Measurements from ENCODE around the gene IFT22.
A peak's percentile ranks its signal among the peaks of the same experiment; 100 is the strongest.
"Not testable (repeated sequence)": the region's sequence is repeated elsewhere in the genome, so short reads cannot be mapped to it uniquely, and the experiment has no call there.

Gene IFT22

DNA sequence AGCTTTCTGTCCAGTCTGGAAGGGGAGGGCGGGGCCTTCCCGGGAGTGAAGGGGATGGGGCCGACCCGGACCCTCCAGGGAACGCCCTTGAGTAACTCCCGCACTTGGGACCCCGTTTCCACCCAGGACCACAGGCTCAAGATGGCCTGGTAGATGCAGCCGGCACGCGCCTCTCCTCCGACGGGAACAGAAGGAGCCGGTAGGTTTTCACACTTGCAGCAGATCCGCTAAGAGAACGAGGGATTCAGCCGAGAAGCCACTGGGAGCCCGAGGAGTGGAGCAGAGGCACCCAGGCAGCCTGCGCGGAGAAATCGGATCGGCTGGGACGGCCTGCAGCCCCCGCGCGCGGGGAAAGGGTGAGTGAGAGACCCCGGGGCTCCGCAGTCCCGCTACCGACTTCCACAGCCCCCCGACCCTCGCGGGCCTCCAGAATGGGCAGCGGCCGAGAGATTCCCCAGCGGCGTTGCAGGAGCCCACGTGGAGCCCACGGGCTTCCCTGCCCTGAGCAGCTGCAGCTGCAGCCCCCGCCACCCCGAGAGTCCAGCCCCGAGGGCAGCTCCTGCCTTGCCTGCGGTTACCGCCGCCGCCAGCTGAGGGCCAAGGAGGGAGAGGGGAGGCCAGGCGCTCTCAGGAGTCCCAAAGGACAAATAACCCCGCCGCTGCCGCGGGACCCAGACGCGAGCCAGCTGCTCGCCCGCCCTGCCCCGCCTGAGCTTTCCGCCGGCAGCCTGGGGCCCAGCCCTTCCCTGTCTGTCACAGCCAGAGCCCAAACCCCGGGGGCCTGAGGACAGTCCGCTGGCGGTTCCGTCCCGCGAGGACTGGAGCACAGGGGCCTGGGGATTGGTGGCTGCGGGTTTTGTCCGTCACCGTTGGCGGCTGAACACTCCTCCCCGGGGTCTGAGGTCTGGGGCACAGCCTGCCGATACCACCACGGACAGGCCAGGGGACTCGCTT, 21.8 kb downstream of the IFT22 start:
- TF ChIP-seq, protein P1, sequence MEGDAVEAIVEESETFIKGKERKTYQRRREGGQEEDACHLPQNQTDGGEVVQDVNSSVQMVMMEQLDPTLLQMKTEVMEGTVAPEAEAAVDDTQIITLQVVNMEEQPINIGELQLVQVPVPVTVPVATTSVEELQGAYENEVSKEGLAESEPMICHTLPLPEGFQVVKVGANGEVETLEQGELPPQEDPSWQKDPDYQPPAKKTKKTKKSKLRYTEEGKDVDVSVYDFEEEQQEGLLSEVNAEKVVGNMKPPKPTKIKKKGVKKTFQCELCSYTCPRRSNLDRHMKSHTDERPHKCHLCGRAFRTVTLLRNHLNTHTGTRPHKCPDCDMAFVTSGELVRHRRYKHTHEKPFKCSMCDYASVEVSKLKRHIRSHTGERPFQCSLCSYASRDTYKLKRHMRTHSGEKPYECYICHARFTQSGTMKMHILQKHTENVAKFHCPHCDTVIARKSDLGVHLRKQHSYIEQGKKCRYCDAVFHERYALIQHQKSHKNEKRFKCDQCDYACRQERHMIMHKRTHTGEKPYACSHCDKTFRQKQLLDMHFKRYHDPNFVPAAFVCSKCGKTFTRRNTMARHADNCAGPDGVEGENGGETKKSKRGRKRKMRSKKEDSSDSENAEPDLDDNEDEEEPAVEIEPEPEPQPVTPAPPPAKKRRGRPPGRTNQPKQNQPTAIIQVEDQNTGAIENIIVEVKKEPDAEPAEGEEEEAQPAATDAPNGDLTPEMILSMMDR (IDR thresholded peaks at IDR 0.05; ENCODE audit: extremely low read depth, insufficient read depth, missing control alignments) = no peak
- in situ Hi-C loops (cut with MboI; ENCODE audit: low pct_unique_long_range_greater_than_20kb, low sequenced_read_pairs, unreplicated experiment) = no loop called here

DNA sequence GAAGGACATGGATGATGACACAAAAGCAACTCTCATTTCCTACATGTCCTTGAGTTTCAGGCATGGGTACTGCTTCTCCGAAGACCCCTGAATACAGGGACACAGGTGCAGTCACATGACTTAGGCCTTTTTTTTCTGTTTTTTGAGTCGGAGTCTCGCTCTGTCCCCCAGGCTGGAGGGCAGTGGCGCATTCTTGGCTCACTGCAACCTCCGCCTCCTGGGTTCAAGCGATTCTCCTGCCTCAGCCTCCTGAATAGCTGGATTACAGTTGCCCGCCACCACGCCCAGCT, 26.8 kb downstream of the IFT22 start:
- in situ Hi-C loops (cut with MboI; ENCODE audit: low pct_unique_long_range_greater_than_20kb, low sequenced_read_pairs, unreplicated experiment) = no loop called here
- DNase-seq (ENCODE audit: low spot score) = no peak
- TF ChIP-seq, protein P1 (IDR thresholded peaks at IDR 0.05; ENCODE audit: extremely low read depth, insufficient read depth, missing control alignments) = no peak

More for the DNA sequence above, 21.8 kb downstream of the IFT22 start:
- DNase-seq (ENCODE audit: low spot score) = no peak

DNA sequence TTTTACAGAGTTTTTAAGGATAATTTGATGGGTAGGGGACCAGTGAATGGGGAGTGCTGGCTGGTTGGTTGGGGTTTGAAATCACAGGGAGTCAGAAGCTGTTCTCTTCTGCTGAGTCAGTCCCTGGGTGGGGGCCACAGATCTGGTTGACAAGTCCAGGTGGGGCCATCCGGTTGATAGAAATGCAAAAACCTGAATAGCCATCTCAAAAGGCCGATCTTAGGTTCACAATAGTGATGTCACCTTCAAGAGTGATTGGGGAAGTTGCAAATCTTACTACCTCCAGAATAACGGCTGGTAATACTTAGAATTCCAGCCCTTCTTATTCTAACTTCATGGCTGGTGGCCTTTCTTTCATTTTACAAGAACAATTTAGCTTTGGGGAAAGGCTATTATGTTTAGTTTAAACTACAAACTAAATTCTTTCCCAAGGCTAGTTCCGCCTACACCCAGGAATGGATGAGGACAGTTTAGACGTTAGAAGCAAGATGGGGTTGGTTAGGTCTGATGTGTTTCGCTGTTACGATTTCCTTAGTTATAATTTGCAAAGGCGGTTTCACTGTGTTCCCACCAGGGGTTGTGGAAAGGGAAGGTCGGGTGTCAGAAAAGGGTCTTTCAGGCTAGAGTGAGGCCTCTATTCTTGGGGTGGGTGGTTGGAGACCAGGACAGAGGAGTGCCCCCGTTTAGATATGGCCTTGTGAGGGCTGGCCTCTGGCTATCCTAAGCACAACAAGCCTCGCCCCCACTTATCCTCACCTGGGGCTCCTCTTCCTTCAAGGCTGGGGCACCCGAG, 27.4 kb downstream of the IFT22 start:
- in situ Hi-C loops (cut with MboI; ENCODE audit: low pct_unique_long_range_greater_than_20kb, low sequenced_read_pairs, unreplicated experiment) = no loop called here
- TF ChIP-seq, protein P1 (IDR thresholded peaks at IDR 0.05; ENCODE audit: extremely low read depth, insufficient read depth, missing control alignments) = no peak
- no peak for DNase-seq (ENCODE audit: low spot score)

DNA sequence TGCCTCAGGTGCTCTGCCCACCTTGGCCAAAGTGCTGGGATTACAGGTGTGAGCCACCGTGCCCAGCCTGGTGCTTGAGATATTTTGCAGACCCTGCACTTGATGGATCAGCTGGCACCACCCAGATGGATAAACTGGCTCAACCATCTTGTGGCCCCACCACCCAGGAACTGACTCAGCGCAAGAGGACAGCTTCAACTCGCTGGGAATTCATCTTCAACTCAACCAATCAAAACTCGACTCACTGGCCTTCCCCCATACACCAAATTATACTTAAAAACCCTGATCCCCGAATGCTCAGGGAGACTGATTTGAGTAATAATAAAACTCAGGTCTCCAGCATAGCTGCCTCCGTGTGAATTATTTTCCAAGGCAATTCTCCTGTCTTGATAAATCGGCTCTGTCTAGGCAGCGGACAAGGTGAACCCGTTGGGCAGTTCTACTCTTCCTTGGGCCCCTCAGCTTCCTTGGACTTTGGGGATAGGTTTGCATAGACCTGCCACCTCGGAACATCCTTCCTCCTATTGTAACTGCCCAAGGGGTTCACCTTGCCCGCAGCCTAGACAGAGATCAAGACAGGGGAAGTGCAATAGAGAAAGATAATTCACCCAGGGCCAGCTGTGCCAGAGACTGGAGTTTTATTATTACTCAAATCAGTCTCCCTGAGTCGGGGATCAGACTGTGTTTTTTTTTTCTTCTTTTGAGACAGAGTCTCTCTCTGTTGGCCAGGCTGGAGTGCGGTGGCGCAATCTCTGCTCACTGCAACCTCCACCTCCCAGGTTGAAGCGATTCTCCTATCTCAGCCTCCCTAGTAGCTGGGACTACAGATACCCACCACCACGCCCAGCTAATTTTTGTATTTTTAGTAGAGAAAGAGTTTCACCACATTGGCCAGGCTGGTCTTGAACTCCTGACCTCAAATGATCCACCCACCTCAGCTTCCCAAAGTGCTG, 28.3 kb downstream of the IFT22 start:
- in situ Hi-C loops (cut with MboI; ENCODE audit: low pct_unique_long_range_greater_than_20kb, low sequenced_read_pairs, unreplicated experiment) = not testable (repeated sequence)

DNA sequence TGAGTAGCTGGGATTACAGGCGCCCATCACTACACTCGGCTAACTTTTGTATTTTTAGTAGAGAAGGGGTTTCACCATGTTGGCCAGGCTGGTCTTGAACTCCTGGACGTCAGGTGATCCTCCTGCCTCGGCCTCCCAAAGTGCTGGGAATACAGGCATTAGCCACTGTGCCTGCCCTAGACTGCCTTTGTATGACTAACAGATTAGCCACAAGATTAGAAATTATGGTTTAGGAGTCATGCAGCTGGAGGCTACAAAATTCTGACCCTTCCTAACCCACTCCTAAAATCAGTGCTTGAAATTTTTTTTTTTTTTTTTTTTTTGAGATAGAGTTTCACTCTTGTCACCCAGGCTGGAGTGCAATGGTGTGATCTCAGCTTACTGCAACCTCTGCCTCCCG, 29.0 kb downstream of the IFT22 start:
- in situ Hi-C loops (cut with MboI; ENCODE audit: low pct_unique_long_range_greater_than_20kb, low sequenced_read_pairs, unreplicated experiment); DNase-seq (ENCODE audit: low spot score): not testable (repeated sequence)

More for the DNA sequence above, 28.3 kb downstream of the IFT22 start:
- not testable (repeated sequence) for DNase-seq (ENCODE audit: low spot score)

DNA sequence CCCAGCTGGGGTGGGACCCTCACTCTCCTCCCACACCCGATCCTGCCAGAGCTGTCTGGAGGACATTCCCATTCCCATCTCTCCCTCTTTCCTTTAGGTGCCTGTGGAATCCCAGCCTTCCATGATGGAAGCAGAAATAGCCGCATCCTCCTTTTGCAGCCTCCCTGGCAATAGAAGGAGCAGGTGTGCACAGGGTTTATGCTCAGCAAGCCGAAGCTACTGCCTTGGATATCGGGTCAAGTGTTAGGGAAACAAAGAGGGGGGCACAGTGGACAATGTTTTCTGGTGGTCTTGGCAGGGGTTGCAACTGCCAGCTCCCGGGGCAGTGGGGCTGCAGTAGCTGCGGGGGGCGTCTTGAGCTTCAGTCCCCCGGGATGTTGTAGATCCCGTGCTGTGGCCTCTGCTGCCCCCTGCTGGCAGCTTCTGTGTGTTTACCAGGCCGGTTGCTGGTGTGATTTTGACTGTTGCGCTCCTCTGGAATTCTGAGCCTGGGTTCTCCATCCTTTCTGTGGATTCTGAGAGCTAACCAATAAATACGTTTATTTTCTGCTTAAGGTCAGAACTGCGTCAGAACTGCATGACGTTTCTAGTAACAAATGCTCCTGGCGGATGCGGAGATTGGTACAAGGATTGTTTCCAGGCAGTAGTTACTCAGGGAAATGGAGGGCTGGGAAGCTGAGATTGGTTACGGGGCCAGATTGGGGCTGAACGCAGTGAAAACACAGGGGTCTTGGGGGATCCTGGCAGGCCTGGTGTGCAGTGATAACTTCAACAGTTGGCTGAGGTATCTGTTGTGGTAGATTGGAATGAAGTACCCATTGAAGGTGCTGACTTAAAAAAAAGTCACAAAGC, 31.2 kb downstream of the IFT22 start:
- TF ChIP-seq, protein P1 (IDR thresholded peaks at IDR 0.05; ENCODE audit: extremely low read depth, insufficient read depth, missing control alignments) = peak; percentile 62
- DNase-seq (ENCODE audit: low spot score); in situ Hi-C loops (cut with MboI; ENCODE audit: low pct_unique_long_range_greater_than_20kb, low sequenced_read_pairs, unreplicated experiment): not testable (repeated sequence)

DNA sequence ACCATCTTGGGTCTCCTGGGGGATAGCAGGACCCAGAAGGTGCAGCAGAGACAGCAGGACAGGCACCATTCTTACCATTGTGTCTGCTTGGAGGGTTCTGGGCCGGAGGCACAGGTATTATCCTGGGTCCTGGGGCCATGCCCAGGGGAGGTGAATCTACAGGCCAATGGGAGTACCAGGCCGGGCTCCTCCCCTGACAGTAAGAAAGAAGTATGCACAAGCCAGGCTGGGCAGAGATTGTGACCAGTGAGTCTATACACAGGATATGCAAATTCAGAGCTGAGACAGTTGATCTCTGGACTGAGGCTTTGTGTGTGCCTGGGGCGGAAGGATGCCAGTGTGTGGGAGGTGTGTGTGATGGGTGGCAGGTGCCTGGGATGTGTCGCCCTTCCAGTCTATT, 31.9 kb downstream of the IFT22 start:
- in situ Hi-C loops (cut with MboI; ENCODE audit: low pct_unique_long_range_greater_than_20kb, low sequenced_read_pairs, unreplicated experiment); DNase-seq (ENCODE audit: low spot score): not testable (repeated sequence)

Measured in GM13977 (cell line).